Measurements from ENCODE around the gene WSB1. TPM values are rescaled to one million over a fixed set of nuclear protein-coding genes. Genes with fewer than 3 reads are reported as not detected.

Gene WSB1
- total and polyA plus RNA-seq, 8 donors = 264 to 536 (median 421) TPM

DNA sequence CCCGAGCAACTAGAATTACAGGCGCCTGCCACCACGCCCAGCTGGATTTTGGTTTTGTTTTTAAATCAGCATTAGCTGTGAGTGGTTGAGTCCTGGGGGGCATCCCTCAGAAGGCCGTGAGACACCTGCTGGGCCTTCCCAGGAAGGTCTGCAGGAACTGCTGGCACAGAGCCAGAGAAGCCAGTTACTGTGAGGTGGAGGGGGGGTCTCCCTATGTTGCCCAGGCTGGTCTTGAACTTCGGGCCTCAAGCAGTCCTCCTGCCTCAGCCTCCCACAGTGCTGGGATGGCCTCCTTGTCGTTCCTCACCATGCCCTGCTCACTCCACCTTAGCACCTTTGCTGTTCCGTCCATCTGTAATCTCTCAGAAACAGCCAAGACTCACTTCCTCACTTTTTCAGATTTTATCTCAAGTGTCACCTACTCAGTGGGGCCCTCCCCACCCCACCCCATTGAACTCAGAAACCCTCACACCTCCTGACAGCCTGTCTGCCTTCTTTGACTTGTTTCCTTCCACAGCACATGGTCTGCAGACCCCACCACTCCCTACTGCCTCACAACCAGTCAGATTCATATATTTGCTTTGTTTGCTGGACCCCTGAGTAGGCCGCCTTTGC is 62.3 kb downstream of the WSB1 start:
- intact Hi-C loops (cut with DNase I) = no loop called here
- TF ChIP-seq, protein P1, sequence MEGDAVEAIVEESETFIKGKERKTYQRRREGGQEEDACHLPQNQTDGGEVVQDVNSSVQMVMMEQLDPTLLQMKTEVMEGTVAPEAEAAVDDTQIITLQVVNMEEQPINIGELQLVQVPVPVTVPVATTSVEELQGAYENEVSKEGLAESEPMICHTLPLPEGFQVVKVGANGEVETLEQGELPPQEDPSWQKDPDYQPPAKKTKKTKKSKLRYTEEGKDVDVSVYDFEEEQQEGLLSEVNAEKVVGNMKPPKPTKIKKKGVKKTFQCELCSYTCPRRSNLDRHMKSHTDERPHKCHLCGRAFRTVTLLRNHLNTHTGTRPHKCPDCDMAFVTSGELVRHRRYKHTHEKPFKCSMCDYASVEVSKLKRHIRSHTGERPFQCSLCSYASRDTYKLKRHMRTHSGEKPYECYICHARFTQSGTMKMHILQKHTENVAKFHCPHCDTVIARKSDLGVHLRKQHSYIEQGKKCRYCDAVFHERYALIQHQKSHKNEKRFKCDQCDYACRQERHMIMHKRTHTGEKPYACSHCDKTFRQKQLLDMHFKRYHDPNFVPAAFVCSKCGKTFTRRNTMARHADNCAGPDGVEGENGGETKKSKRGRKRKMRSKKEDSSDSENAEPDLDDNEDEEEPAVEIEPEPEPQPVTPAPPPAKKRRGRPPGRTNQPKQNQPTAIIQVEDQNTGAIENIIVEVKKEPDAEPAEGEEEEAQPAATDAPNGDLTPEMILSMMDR (IDR thresholded peaks at IDR 0.05) = no peak
- DNase-seq (no peak), ATAC-seq (no peak)
- Histone ChIP-seq H3K36me3 (no peaks in the 10 kb centered on the region), H3K27me3 (no peaks in the 10 kb centered on the region), H3K9me3 (no peaks in the 10 kb centered on the region), H3K4me3 (no peak overlapping the region), H3K27ac (no peak overlapping the region), H3K4me1 (peaks cover 11 to 26% of the 10 kb centered on the region in 2 donors)

DNA sequence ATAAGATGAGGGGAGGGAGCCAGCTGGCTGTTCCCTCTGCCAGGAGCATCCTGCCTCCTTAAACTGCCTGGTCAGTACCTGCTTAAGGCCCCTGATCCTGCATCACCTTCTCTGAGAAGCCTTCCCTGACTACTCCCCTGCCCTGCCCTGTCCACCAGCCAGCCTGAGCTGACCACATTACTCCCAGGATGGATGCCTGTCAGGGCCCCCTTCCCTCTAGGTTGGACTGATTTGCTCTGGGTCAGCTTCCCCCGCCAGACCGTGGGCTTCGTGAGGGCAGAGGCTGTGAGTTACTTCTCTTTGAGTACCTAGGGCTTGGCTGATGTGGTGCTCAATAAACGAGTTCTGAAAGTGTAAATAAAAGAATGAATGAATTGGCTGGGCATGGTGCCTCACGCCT is 63.3 kb downstream of the WSB1 start:
- intact Hi-C loops (cut with DNase I) = no loop called here

DNA sequence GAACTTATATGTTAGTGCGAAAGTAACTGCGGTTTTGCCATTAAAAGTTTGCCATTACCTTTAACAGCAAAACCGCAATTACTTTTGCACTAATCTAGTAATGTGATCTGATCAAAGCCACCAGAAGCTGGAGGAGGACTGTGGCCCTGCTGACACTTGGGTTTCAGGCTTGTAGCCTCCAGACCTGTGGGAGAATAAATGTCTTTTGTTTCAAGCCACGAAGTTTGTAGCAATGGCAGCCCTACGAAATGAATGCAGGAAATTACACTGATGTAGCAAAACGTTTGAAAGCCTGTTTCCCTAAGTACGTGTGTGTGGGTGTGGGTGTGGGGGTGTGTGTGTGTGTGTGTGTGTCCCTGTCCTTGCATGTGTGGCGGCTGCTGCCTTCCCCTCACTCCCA is 66.6 kb downstream of the WSB1 start:
- Histone ChIP-seq H3K36me3 (no peaks in the 10 kb centered on the region), H3K4me3 (no peak overlapping the region), H3K27ac (no peak overlapping the region), H3K9me3 (no peaks in the 10 kb centered on the region), H3K27me3 (no peaks in the 10 kb centered on the region), H3K4me1 (no peaks in the 10 kb centered on the region)
- TF ChIP-seq, protein P1 (IDR thresholded peaks at IDR 0.05) = no peak
- intact Hi-C loops (cut with DNase I) = no loop called here
- DNase-seq = no peak
- ATAC-seq = no peak

More for the DNA sequence above, 63.3 kb downstream of the WSB1 start:
- H3K4me1 ChIP-seq = peaks cover 11 to 19% of the 10 kb centered on the region in 2 donors
- H3K4me3 ChIP-seq = no peak overlapping the region
- no peaks in the 10 kb centered on the region for H3K9me3 ChIP-seq
- H3K36me3 ChIP-seq = no peaks in the 10 kb centered on the region
- H3K27me3 ChIP-seq = no peaks in the 10 kb centered on the region
- ATAC-seq (no peak), DNase-seq (no peak)
- no peak overlapping the region for H3K27ac ChIP-seq
- TF ChIP-seq, protein P1 (IDR thresholded peaks at IDR 0.05) = no peak

DNA sequence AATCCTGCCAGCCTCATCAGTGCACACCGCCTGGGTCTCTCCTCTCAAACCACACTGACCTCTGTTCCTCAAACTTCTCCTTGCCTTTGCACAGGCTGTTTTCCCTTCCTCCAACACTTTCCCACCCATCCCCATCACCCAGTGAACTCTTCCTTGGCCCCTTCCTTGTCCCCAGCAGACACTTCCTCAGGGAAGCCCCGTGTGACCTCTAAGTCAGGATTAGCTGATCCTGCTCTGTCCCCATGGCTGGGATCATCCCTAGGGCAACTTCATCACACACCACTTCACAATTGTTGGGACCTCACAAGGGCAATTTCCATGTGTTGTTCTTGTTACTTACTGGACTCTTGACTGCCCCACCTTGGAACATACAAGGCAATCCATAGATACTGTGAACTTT is 67.8 kb downstream of the WSB1 start:
- TF ChIP-seq, protein P1 (IDR thresholded peaks at IDR 0.05) = no peak
- Histone ChIP-seq H3K4me3 (no peak overlapping the region), H3K4me1 (no peaks in the 10 kb centered on the region), H3K27me3 (no peaks in the 10 kb centered on the region), H3K36me3 (no peaks in the 10 kb centered on the region), H3K27ac (no peak overlapping the region), H3K9me3 (no peaks in the 10 kb centered on the region)
- DNase-seq = no peak
- intact Hi-C loops (cut with DNase I) = no loop called here
- no peak for ATAC-seq

DNA sequence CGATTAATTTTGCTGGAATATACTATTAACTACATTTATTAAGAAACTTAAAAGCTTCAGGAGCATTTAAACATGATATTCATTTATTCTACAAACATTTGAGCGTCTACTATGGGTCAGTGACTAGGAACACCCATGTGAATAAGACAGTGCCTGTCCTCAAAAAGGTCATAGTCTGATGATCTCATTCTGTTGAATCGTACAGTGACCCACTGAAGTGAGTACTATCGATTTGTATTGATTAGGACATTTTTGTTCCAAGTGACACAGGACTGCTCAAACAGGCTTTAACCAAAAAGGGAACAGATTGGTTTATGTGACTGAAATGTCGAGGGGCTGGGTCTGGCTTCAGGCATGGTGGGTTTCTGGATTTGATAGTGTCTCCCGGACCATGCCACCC is 68.6 kb downstream of the WSB1 start:
- Histone ChIP-seq H3K27ac (no peak overlapping the region), H3K27me3 (no peaks in the 10 kb centered on the region), H3K9me3 (no peaks in the 10 kb centered on the region), H3K36me3 (no peaks in the 10 kb centered on the region), H3K4me3 (no peak overlapping the region), H3K4me1 (no peaks in the 10 kb centered on the region)
- TF ChIP-seq, protein P1 (IDR thresholded peaks at IDR 0.05) = no peak
- DNase-seq (no peak), ATAC-seq (no peak)
- intact Hi-C loops (cut with DNase I) = no loop called here

Data from left lung (tissue), 10 donors.